H7 (cell line): ENCODE data around the gene CFAP210. TPM values are rescaled to one million over a fixed set of nuclear protein-coding genes. Genes with fewer than 3 reads are reported as not detected.
"Not testable (repeated sequence)": the region's sequence is repeated elsewhere in the genome, so short reads cannot be mapped to it uniquely, and the experiment has no call there.

Experiments
- DNase-seq: peaks from one replicate; pipeline ENCODE4 v3.0.0; 2012
- H3K27me3 ChIP-seq: 2 replicates; pipeline ENCODE4 v1.6.0; 2011; ENCODE audit warnings: mild to moderate bottlenecking, low read length; ENCODE audit not compliant: control insufficient read depth, insufficient read depth
- H3K36me3 ChIP-seq: replicated peaks from 2 replicates; pipeline ENCODE4 v1.5.1; 2011; ENCODE audit warnings: low read length; ENCODE audit not compliant: control insufficient read depth, insufficient read depth
- H3K4me3 ChIP-seq: 2 replicates; pipeline ENCODE4 v1.5.1; 2011; ENCODE audit warnings: low read depth, mild to moderate bottlenecking, control low read depth, low read length, moderate library complexity; ENCODE audit not compliant: insufficient read depth
- total RNA-seq: library from RNA; depleted of rRNA; stranded (reverse); fragments of >200 nt; shearing (Covaris generic); gene quantifications from 2 replicates; pipeline ENCODE4 v1.2.3, GENCODE V29; 2014

CFAP210 gene
- total RNA-seq, 1 experiment from 2014 or later, result 0.28 TPM

DNA sequence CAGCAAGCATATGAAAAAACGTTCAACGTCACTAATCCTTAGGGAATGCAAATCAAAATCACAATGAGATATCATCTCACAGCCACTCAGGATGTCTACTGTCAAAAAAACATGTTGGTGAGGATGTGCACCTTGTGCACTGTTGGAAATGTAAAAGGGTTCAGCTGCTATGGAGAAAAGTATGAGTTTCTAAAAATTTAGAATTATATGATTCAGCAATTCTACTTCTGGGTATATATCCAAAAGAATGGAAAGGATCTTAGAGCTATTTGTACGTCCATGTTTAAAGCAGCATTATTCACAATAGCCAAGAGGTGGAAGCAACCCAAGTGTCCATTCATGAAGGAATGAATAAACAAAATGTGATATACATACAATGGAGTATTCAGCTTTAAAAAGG lies 50.0 kb downstream of the CFAP210 start:
- DNase-seq, result no peak
- H3K4me3 ChIP-seq, result no peak overlapping the region
- no peaks in the 10 kb centered on the region for H3K27me3 ChIP-seq
- no peaks in the 10 kb centered on the region for H3K36me3 ChIP-seq

- Histone ChIP-seq H3K36me3 (peaks cover 3% of the 10 kb centered on the region; the same call in 1 of the 2 replicates), H3K27me3 (no peaks in the 10 kb centered on the region), H3K4me3 (no peak overlapping the region)
- no peak for DNase-seq
These were observed 52.7 kb downstream of the CFAP210 start for GRCh38 chr2:169641464-169641863.

DNA sequence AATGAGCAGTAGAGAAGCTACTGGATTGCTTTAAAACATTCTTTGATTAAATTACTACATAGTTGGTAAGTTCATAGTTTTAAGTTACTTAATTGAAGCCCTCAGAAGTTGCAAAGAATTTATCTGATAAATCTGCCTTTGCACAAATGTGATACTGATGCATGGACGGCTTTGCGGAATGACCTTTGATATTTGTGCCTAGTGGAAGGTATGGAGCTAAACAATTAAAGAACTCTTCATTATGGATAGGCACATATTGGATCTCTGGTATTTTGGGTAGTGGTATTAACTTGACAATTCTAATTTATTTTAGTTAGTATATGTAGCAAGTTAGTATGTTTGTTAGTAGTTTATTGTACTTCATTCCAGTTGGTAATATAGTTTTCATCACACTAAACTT lies 54.1 kb downstream of the CFAP210 start:
- Histone ChIP-seq H3K36me3 (peaks cover 5% of the 10 kb centered on the region; the same call in 1 of the 2 replicates), H3K27me3 (no peaks in the 10 kb centered on the region), H3K4me3 (no peak overlapping the region)
- no peak for DNase-seq

- Histone ChIP-seq H3K27me3 (no peaks in the 10 kb centered on the region), H3K36me3 (peaks cover 10% of the 10 kb centered on the region; the same call in 1 of the 2 replicates)
- DNase-seq, result no peak
These were observed 56.6 kb downstream of the CFAP210 start for GRCh38 chr2:169637620-169638019.

DNA sequence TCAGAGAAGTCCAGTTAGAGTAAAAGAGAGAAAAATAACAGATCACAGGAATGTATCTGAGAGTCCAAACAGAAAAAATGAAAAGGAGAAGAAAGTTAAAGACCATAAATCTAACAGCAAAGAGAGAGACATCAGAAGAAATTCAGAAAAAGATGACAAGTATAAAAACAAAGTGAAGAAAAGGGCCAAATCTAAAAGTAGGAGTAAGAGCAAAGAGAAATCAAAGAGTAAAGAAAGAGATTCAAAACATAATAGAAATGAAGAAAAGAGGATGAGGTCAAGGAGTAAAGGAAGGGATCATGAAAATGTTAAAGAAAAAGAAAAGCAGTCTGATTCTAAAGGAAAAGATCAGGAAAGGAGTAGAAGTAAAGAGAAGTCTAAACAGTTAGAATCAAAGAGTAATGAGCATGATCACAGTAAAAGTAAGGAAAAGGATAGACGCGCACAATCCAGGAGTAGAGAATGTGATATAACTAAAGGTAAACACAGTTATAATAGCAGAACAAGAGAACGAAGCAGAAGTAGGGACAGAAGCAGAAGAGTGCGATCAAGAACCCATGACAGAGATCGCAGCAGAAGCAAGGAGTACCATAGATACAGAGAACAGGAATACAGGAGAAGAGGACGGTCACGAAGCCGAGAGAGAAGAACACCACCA lies 57.6 kb downstream of the CFAP210 start:
- Histone ChIP-seq H3K27me3 (no peaks in the 10 kb centered on the region), H3K4me3 (no peak overlapping the region), H3K36me3 (peaks cover 11% of the 10 kb centered on the region)
- DNase-seq, result no peak

More at GRCh38 chr2:169637620-169638019, 56.6 kb downstream of the CFAP210 start:
- no peak overlapping the region for H3K4me3 ChIP-seq

DNA sequence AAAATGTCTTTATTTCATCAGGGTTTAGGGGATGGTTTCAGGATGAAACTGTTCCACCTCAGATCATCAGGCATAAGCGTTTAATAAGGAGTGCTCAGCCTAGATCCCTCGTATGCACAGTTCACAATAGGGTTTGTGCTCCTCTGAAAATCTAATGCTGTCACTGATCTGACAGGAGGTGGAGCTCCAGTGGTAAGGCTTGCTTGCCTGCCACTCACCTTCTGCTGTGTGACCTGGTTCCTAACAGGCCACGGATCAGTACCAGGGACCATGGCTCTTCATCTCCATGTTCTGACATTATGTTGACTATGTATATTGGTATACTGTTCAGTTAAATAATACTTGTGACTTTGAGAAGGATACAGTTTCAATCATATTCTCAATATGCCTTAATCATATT lies 68.4 kb downstream of the CFAP210 start:
- DNase-seq, result no peak
- H3K27me3 ChIP-seq, result no peaks in the 10 kb centered on the region
- H3K4me3 ChIP-seq, result no peak overlapping the region
- peaks cover 2% of the 10 kb centered on the region for H3K36me3 ChIP-seq

DNA sequence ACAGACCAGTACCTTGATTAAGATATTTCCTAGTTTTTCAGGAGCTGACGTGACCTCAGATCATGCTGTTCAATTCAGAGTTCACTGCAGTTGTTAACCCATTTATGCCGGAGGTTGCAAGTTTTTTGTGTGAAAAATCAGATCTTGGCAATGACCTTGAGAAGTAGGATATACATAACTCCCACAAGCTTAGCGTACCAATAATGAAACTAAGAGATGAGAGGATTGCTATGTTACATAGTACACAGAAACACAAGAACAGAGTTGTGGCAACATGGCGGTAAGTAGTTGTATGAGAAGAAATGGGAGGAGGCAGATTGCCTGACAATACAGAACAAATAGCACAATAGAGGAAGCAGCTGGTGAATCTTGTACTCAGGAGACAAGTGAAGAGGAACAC lies 71.0 kb downstream of the CFAP210 start:
- DNase-seq, result no peak
- no peaks in the 10 kb centered on the region for H3K27me3 ChIP-seq
- H3K36me3 ChIP-seq, result peaks cover 2% of the 10 kb centered on the region
- no peak overlapping the region for H3K4me3 ChIP-seq

DNA sequence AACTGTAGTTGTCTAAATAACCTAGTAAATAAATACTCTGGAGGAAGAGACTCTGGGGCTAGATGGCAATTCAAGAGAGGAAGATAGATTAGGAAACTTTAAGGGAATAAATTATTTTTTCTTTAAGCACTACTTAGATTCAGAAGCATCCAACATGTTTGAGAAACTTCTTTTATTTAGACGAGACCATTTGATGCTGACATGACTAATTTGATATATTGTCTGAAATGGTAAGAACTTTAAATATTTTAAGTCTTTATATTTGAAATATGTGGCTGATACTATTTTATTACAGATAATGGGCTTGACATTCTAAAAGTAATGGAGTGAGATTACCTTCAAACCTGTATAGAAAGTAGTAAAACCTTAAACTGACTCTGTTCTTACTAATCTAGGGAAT lies 73.7 kb downstream of the CFAP210 start:
- peaks cover 2% of the 10 kb centered on the region for H3K36me3 ChIP-seq
- H3K4me3 ChIP-seq, result no peak overlapping the region
- DNase-seq, result no peak
- H3K27me3 ChIP-seq, result no peaks in the 10 kb centered on the region

GRCh38 chr2:169619946-169620345 lies 74.3 kb downstream of the CFAP210 start:
- peaks cover 5% of the 10 kb centered on the region for H3K36me3 ChIP-seq
- DNase-seq, result no peak
- no peaks in the 10 kb centered on the region for H3K27me3 ChIP-seq
- H3K4me3 ChIP-seq, result no peak overlapping the region

DNA sequence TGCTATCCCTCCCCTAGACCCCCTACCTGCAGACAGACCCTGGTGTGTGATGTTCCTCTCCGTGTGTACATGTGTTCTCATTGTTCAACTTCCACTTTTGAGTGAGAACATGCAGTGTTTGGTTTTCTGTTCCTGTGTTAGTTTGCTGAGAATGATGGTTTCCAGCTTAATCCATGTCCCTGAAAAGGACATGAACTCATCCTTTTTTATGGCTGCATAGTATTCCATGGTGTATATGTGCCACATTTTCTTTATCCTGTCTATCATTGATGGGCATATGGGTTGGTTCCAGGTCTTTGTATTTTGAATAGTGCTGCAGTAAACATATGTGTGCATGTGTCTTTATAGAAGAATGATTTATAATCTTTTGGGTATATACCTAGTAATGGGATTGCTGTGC lies 78.2 kb downstream of the CFAP210 start:
- peaks cover 10% of the 10 kb centered on the region for H3K36me3 ChIP-seq
- DNase-seq, H3K4me3 ChIP-seq, H3K27me3 ChIP-seq: not testable (repeated sequence)

- Histone ChIP-seq H3K4me3 (no peak overlapping the region), H3K36me3 (peaks cover 12% of the 10 kb centered on the region), H3K27me3 (no peaks in the 10 kb centered on the region)
- no peak for DNase-seq
These were observed 80.3 kb downstream of the CFAP210 start for GRCh38 chr2:169613876-169614275.

DNA sequence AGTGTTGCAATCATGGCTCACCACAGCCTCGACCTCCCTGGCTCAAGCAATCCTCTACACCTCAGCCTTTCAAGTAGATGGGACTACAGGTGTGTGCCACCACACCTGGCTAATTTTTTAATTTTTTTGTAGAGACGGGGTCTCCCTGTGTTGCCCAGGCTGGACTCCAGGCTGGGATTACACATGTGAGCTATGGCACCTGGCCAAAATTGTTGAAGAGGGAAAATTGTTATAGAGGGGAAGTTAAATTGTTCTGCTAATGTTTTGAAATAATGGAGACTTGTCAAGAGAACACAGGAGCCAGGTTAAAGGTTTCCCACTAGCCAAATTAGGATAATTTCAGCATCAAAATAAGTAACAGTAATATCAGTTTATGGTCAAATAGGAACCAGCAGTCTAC lies 84.9 kb downstream of the CFAP210 start:
- H3K27me3 ChIP-seq, result no peaks in the 10 kb centered on the region
- no peak overlapping the region for H3K4me3 ChIP-seq
- no peak for DNase-seq
- peaks cover 12% of the 10 kb centered on the region for H3K36me3 ChIP-seq

- H3K4me3 ChIP-seq, result no peak overlapping the region
- DNase-seq, result no peak
- H3K36me3 ChIP-seq, result no peaks in the 10 kb centered on the region
- no peaks in the 10 kb centered on the region for H3K27me3 ChIP-seq
These were observed 94.6 kb downstream of the CFAP210 start for GRCh38 chr2:169599568-169599967.

DNA sequence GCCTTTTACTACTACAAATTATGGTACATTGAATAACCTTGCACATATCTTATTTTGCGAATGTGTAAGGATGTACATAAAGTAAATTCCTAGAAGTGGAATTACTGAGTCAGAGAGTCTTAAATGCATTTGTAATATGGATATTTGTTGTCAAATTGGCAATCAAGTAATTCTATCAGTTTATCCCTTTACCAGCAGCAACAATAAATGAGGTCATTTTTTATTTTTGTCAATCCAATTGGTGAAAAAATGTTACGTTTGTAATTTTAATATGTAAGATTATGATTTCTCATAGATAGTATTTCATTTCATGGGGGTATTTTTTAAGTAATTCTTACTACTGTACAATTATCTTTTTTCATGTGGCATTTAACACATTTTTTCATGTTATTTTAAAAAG lies 95.2 kb downstream of the CFAP210 start:
- no peak for DNase-seq
- Histone ChIP-seq H3K4me3 (no peak overlapping the region), H3K27me3 (no peaks in the 10 kb centered on the region)

GRCh38 chr2:169596546-169596945 lies 97.7 kb downstream of the CFAP210 start:
- not testable (repeated sequence) for H3K27me3 ChIP-seq, H3K36me3 ChIP-seq, DNase-seq, H3K4me3 ChIP-seq

More for the DNA sequence above, 95.2 kb downstream of the CFAP210 start:
- H3K36me3 ChIP-seq, result no peaks in the 10 kb centered on the region
